ENCODE data around the gene GSG1L.
"Not testable (repeated sequence)": the region's sequence is repeated elsewhere in the genome, so short reads cannot be mapped to it uniquely, and the experiment has no call there.

The GSG1L gene

GRCh38 chr16:27991876-27992275 is 71.6 kb downstream of the GSG1L start:
- Histone ChIP-seq H3K4me2 (ENCODE audit: low read length) (no peak overlapping the region), H3K9ac (ENCODE audit: low read depth, low read length) (no peak overlapping the region), H3K27me3 (ENCODE audit: control insufficient read depth, insufficient read depth, low read length) (peaks cover 5% of the 10 kb centered on the region), H3K4me1 (ENCODE audit: control insufficient read depth, insufficient read depth, low read length) (no peaks in the 10 kb centered on the region), H3K4me3 (ENCODE audit: low read length) (no peak overlapping the region), H3K9me3 (replicated peaks; ENCODE audit: low read length) (no peaks in the 10 kb centered on the region), H3K36me3 (ENCODE audit: insufficient read depth, low read length) (no peaks in the 10 kb centered on the region)

GRCh38 chr16:27985981-27986380 is 77.5 kb downstream of the GSG1L start:
- no peak overlapping the region for H3K4me2 ChIP-seq (ENCODE audit: low read length)
- peaks cover 17% of the 10 kb centered on the region for H3K27me3 ChIP-seq (ENCODE audit: control insufficient read depth, insufficient read depth, low read length)
- no peaks in the 10 kb centered on the region for H3K36me3 ChIP-seq (ENCODE audit: insufficient read depth, low read length)
- H3K4me3 ChIP-seq (ENCODE audit: low read length): no peak overlapping the region
- H3K4me1 ChIP-seq (ENCODE audit: control insufficient read depth, insufficient read depth, low read length): no peaks in the 10 kb centered on the region
- H3K9me3 ChIP-seq (replicated peaks; ENCODE audit: low read length): no peaks in the 10 kb centered on the region
- H3K9ac ChIP-seq (ENCODE audit: low read depth, low read length): no peak overlapping the region

- Histone ChIP-seq H3K4me2 (ENCODE audit: low read length) (no peak overlapping the region), H3K9ac (ENCODE audit: low read depth, low read length) (no peak overlapping the region), H3K36me3 (ENCODE audit: insufficient read depth, low read length) (no peaks in the 10 kb centered on the region), H3K4me3 (ENCODE audit: low read length) (no peak overlapping the region), H3K27me3 (ENCODE audit: control insufficient read depth, insufficient read depth, low read length) (peaks cover 28% of the 10 kb centered on the region), H3K4me1 (ENCODE audit: control insufficient read depth, insufficient read depth, low read length) (no peaks in the 10 kb centered on the region), H3K9me3 (replicated peaks; ENCODE audit: low read length) (no peaks in the 10 kb centered on the region)
Measured at GRCh38 chr16:27984121-27984520, 79.4 kb downstream of the GSG1L start.

- Histone ChIP-seq H3K4me2 (ENCODE audit: low read length) (no peak overlapping the region), H3K27me3 (ENCODE audit: control insufficient read depth, insufficient read depth, low read length) (peaks cover 26% of the 10 kb centered on the region), H3K36me3 (ENCODE audit: insufficient read depth, low read length) (no peaks in the 10 kb centered on the region), H3K9ac (ENCODE audit: low read depth, low read length) (no peak overlapping the region), H3K4me3 (ENCODE audit: low read length) (no peak overlapping the region), H3K9me3 (replicated peaks; ENCODE audit: low read length) (no peaks in the 10 kb centered on the region), H3K4me1 (ENCODE audit: control insufficient read depth, insufficient read depth, low read length) (no peaks in the 10 kb centered on the region)
Measured at GRCh38 chr16:27983244-27983643, 80.3 kb downstream of the GSG1L start.

- Histone ChIP-seq H3K4me2 (ENCODE audit: low read length) (no peak overlapping the region), H3K9me3 (replicated peaks; ENCODE audit: low read length) (no peaks in the 10 kb centered on the region), H3K36me3 (ENCODE audit: insufficient read depth, low read length) (no peaks in the 10 kb centered on the region), H3K27me3 (ENCODE audit: control insufficient read depth, insufficient read depth, low read length) (peaks cover 24% of the 10 kb centered on the region), H3K4me3 (ENCODE audit: low read length) (no peak overlapping the region), H3K9ac (ENCODE audit: low read depth, low read length) (no peak overlapping the region), H3K4me1 (ENCODE audit: control insufficient read depth, insufficient read depth, low read length) (no peaks in the 10 kb centered on the region)
Measured at GRCh38 chr16:27982184-27982583, 81.3 kb downstream of the GSG1L start.

GRCh38 chr16:27980919-27981700 is 82.4 kb downstream of the GSG1L start:
- H3K4me2 ChIP-seq (ENCODE audit: low read length): no peak overlapping the region
- peaks cover 30% of the 10 kb centered on the region for H3K27me3 ChIP-seq (ENCODE audit: control insufficient read depth, insufficient read depth, low read length)
- no peaks in the 10 kb centered on the region for H3K36me3 ChIP-seq (ENCODE audit: insufficient read depth, low read length)
- no peak overlapping the region for H3K9ac ChIP-seq (ENCODE audit: low read depth, low read length)
- H3K9me3 ChIP-seq (replicated peaks; ENCODE audit: low read length): no peaks in the 10 kb centered on the region
- no peaks in the 10 kb centered on the region for H3K4me1 ChIP-seq (ENCODE audit: control insufficient read depth, insufficient read depth, low read length)
- no peak overlapping the region for H3K4me3 ChIP-seq (ENCODE audit: low read length)

GRCh38 chr16:27980076-27980775 is 83.3 kb downstream of the GSG1L start:
- Histone ChIP-seq H3K4me2 (ENCODE audit: low read length) (no peak overlapping the region), H3K27me3 (ENCODE audit: control insufficient read depth, insufficient read depth, low read length) (peaks cover 30% of the 10 kb centered on the region), H3K4me1 (ENCODE audit: control insufficient read depth, insufficient read depth, low read length) (no peaks in the 10 kb centered on the region), H3K9ac (ENCODE audit: low read depth, low read length) (no peak overlapping the region), H3K9me3 (replicated peaks; ENCODE audit: low read length) (no peaks in the 10 kb centered on the region), H3K4me3 (ENCODE audit: low read length) (no peak overlapping the region), H3K36me3 (ENCODE audit: insufficient read depth, low read length) (no peaks in the 10 kb centered on the region)

- peaks cover 30% of the 10 kb centered on the region for H3K27me3 ChIP-seq (ENCODE audit: control insufficient read depth, insufficient read depth, low read length)
- not testable (repeated sequence) for H3K4me1 ChIP-seq (ENCODE audit: control insufficient read depth, insufficient read depth, low read length); H3K4me2 ChIP-seq (ENCODE audit: low read length); H3K36me3 ChIP-seq (ENCODE audit: insufficient read depth, low read length); H3K9me3 ChIP-seq (replicated peaks; ENCODE audit: low read length); H3K4me3 ChIP-seq (ENCODE audit: low read length); H3K9ac ChIP-seq (ENCODE audit: low read depth, low read length)
Measured at GRCh38 chr16:27979668-27980067, 83.8 kb downstream of the GSG1L start.

GRCh38 chr16:27978876-27979275 is 84.6 kb downstream of the GSG1L start:
- Histone ChIP-seq H3K4me2 (ENCODE audit: low read length) (no peak overlapping the region), H3K9ac (ENCODE audit: low read depth, low read length) (no peak overlapping the region)

GRCh38 chr16:27977966-27978365 is 85.5 kb downstream of the GSG1L start:
- H3K4me1 ChIP-seq (ENCODE audit: control insufficient read depth, insufficient read depth, low read length): no peaks in the 10 kb centered on the region
- H3K4me2 ChIP-seq (ENCODE audit: low read length): no peak overlapping the region
- no peaks in the 10 kb centered on the region for H3K9me3 ChIP-seq (replicated peaks; ENCODE audit: low read length)
- no peaks in the 10 kb centered on the region for H3K36me3 ChIP-seq (ENCODE audit: insufficient read depth, low read length)
- no peak overlapping the region for H3K4me3 ChIP-seq (ENCODE audit: low read length)
- H3K27me3 ChIP-seq (ENCODE audit: control insufficient read depth, insufficient read depth, low read length): peaks cover 30% of the 10 kb centered on the region
- H3K9ac ChIP-seq (ENCODE audit: low read depth, low read length): no peak overlapping the region

More at GRCh38 chr16:27978876-27979275, 84.6 kb downstream of the GSG1L start:
- Histone ChIP-seq H3K4me1 (ENCODE audit: control insufficient read depth, insufficient read depth, low read length) (no peaks in the 10 kb centered on the region), H3K9me3 (replicated peaks; ENCODE audit: low read length) (no peaks in the 10 kb centered on the region), H3K27me3 (ENCODE audit: control insufficient read depth, insufficient read depth, low read length) (peaks cover 30% of the 10 kb centered on the region), H3K4me3 (ENCODE audit: low read length) (no peak overlapping the region), H3K36me3 (ENCODE audit: insufficient read depth, low read length) (no peaks in the 10 kb centered on the region)

- peaks cover 28% of the 10 kb centered on the region for H3K27me3 ChIP-seq (ENCODE audit: control insufficient read depth, insufficient read depth, low read length)
- H3K36me3 ChIP-seq (ENCODE audit: insufficient read depth, low read length): no peaks in the 10 kb centered on the region
- no peaks in the 10 kb centered on the region for H3K9me3 ChIP-seq (replicated peaks; ENCODE audit: low read length)
Measured at GRCh38 chr16:27976990-27977389, 86.5 kb downstream of the GSG1L start.

More at GRCh38 chr16:27976990-27977389, 86.5 kb downstream of the GSG1L start:
- Histone ChIP-seq H3K4me1 (ENCODE audit: control insufficient read depth, insufficient read depth, low read length) (no peaks in the 10 kb centered on the region), H3K9ac (ENCODE audit: low read depth, low read length) (no peak overlapping the region), H3K4me2 (ENCODE audit: low read length) (no peak overlapping the region), H3K4me3 (ENCODE audit: low read length) (no peak overlapping the region)
